CD14-positive monocyte (primary cell): ENCODE data around the gene SPCS2. TPM values are rescaled to one million over a fixed set of nuclear protein-coding genes. Genes with fewer than 3 reads are reported as not detected.
"Not testable (repeated sequence)": the region's sequence is repeated elsewhere in the genome, so short reads cannot be mapped to it uniquely, and the experiment has no call there.

Experiments
- DNase-seq, 3 donors: peaks; one replicate each; pipeline ENCODE4 v3.0.0-alpha.2; 2011 to 2022
- H2AFZ ChIP-seq: 2 replicates; pipeline ENCODE4 v1.6.0; 2012; ENCODE audit warnings: mild to moderate bottlenecking, low read depth, low read length, inconsistent platforms; ENCODE audit not compliant: insufficient read depth, poor library complexity, severe bottlenecking
- H3K27ac ChIP-seq, 2 donors: 1 replicate in 1 of 2; 2 replicates in 1 of 2; pipeline ENCODE4 v1.5.1; 2012 to 2013; ENCODE audit warnings: low read length in 2 of 2, control low read depth in 1 of 2, inconsistent platforms in 1 of 2, low read depth in 1 of 2, mild to moderate bottlenecking in 1 of 2
- H3K27me3 ChIP-seq, 2 donors: one replicate each; pipeline versions ENCODE4 v1.6.0 to v1.6.1; 2011 to 2013; ENCODE audit warnings: low read length in 2 of 2; ENCODE audit not compliant: control insufficient read depth in 2 of 2, insufficient read depth in 2 of 2
- H3K36me3 ChIP-seq, 2 donors: replicated peaks in 1 of 2; 1 replicate in 1 of 2; 2 replicates in 1 of 2; pipeline versions ENCODE4 v1.5.1 to v1.6.1; 2012 to 2013; ENCODE audit warnings: low read length in 2 of 2, control low read depth in 1 of 2, inconsistent platforms in 1 of 2, mild to moderate bottlenecking in 1 of 2; ENCODE audit not compliant: insufficient read depth in 2 of 2, control insufficient read depth in 1 of 2
- H3K4me1 ChIP-seq, 2 donors: 1 replicate in 1 of 2; 2 replicates in 1 of 2; pipeline versions ENCODE4 v1.5.1 to v1.6.1; 2012 to 2013; ENCODE audit warnings: low read length in 2 of 2, control low read depth in 1 of 2, inconsistent platforms in 1 of 2, mild to moderate bottlenecking in 1 of 2, moderate library complexity in 1 of 2; ENCODE audit not compliant: insufficient read depth in 2 of 2, control insufficient read depth in 1 of 2
- H3K4me2 ChIP-seq: replicated peaks from 2 replicates; pipeline ENCODE3; 2012; ENCODE audit warnings: low read length, moderate library complexity, mild to moderate bottlenecking; ENCODE audit not compliant: poor library complexity, severe bottlenecking; ENCODE audit errors: extremely low read depth
- H3K4me3 ChIP-seq, 3 experiments: fragments of 200-600 bp in 1 of 3; sonication (generic) in 1 of 3; replicated peaks in 1 of 3; 1 replicate in 2 of 3; 2 replicates in 1 of 3; pipeline ENCODE4 v1.5.1; 2011 to 2013; ENCODE audit warnings: low read length in 3 of 3, mild to moderate bottlenecking in 3 of 3, control low read depth in 2 of 3, low read depth in 2 of 3, inconsistent platforms in 1 of 3, moderate library complexity in 1 of 3
- H3K79me2 ChIP-seq: 2 replicates; pipeline ENCODE4 v1.6.0; 2012; ENCODE audit warnings: mild to moderate bottlenecking, control low read depth, inconsistent platforms, low read length, moderate library complexity; ENCODE audit not compliant: insufficient read depth
- H3K9ac ChIP-seq: 2 replicates; pipeline ENCODE4 v1.6.0; 2017; ENCODE audit warnings: low read length, mild to moderate bottlenecking; ENCODE audit not compliant: insufficient read depth, poor library complexity, severe bottlenecking
- H3K9me3 ChIP-seq, 2 donors: replicated peaks in 1 of 2; 1 replicate in 1 of 2; 2 replicates in 1 of 2; pipeline versions ENCODE4 v1.5.1 to v1.6.1; 2012 to 2013; ENCODE audit warnings: low read length in 2 of 2, control low read depth in 1 of 2; ENCODE audit not compliant: control insufficient read depth in 1 of 2, insufficient read depth in 1 of 2
- H4K20me1 ChIP-seq: 2 replicates; pipeline ENCODE4 v1.6.0; 2012; ENCODE audit warnings: mild to moderate bottlenecking, low read length, control low read depth, moderate library complexity; ENCODE audit not compliant: insufficient read depth
- H3K27ac Mint-ChIP-seq, 7 donors: one replicate each; pipeline ENCODE4 v1.8.0; 2020; ENCODE audit warnings: mild to moderate bottlenecking in 7 of 7, mixed read lengths in 7 of 7, moderate library complexity in 6 of 7, inconsistent platforms in 2 of 7
- H3K27me3 Mint-ChIP-seq, 3 donors: one replicate each; pipeline ENCODE4 v1.8.0; 2021 to 2022; ENCODE audit warnings: low read depth in 3 of 3, mild to moderate bottlenecking in 3 of 3, mixed read lengths in 3 of 3, moderate library complexity in 3 of 3, inconsistent platforms in 1 of 3
- H3K36me3 Mint-ChIP-seq, 2 donors: one replicate each; pipeline ENCODE4 v1.8.0; 2020; ENCODE audit warnings: mixed read lengths in 2 of 2, inconsistent platforms in 1 of 2, mild to moderate bottlenecking in 1 of 2
- H3K4me1 Mint-ChIP-seq: one replicate; pipeline ENCODE4 v1.8.0; 2020; ENCODE audit warnings: mild to moderate bottlenecking, mixed read lengths
- H3K4me3 Mint-ChIP-seq, 2 donors: one replicate each; pipeline ENCODE4 v1.8.0; 2020; ENCODE audit warnings: mild to moderate bottlenecking in 2 of 2, mixed read lengths in 2 of 2, moderate library complexity in 1 of 2
- H3K9me3 Mint-ChIP-seq, 7 donors: one replicate each; pipeline ENCODE4 v1.8.0; 2020 to 2022; ENCODE audit warnings: mixed read lengths in 7 of 7, mild to moderate bottlenecking in 6 of 7, moderate library complexity in 6 of 7, inconsistent platforms in 2 of 7
- CTCF ChIP-seq: fragments of 200-600 bp; IDR thresholded peaks from one replicate; pipeline ENCODE4 v1.8.0; 2022; ENCODE audit warnings: antibody characterized with exemption, mild to moderate bottlenecking
- WGBS: methylation state at CpG from one replicate; pipeline ENCODE4 v1.1.5; 2013; ENCODE audit warnings: missing lambda C conversion rate; ENCODE audit not compliant: insufficient coverage; 5-methylcytosine and 5-hydroxymethylcytosine counted together
- intact Hi-C, 2 donors: fragments of 100-400 bp; cut with micrococcal nuclease; formaldehyde crosslinking; loops; one replicate each; pipeline versions ENCODE4 v1.15.0 to v1.15.1; 2023
- polyA plus RNA-seq, 3 donors: library from polyadenylated mRNA; depleted of rRNA in 1 of 3; unstranded in 2 of 3; stranded (reverse) in 1 of 3; fragments of 300-500 nt in 2 of 3; fragments of >200 nt in 1 of 3; fragmentation: Illumina TruSeq in 2 of 3; gene quantifications; 1 replicate in 2 of 3; 2 replicates in 1 of 3; pipeline ENCODE4 v1.2.3, GENCODE V29; 2012 to 2021

The SPCS2 gene
- polyA plus RNA-seq, 3 donors: 12.4 to 185 (median 150) TPM

GRCh38 chr11:75020328-75020727 lies 71.3 kb downstream of the SPCS2 start:
- intact Hi-C loops: loop anchor here (5.0 to 10.0 kb wide), 2 partner anchors 114 to 227 kb away; no protein-coding TSS in a partner anchor
- H3K4me1 Mint-ChIP-seq, H3K27ac ChIP-seq, DNase-seq, H2AFZ ChIP-seq, H3K27me3 ChIP-seq, H3K4me1 ChIP-seq, H3K27me3 Mint-ChIP-seq, H3K4me2 ChIP-seq, H3K9ac ChIP-seq, H4K20me1 ChIP-seq, H3K9me3 ChIP-seq, H3K4me3 Mint-ChIP-seq, H3K4me3 ChIP-seq, H3K79me2 ChIP-seq, H3K9me3 Mint-ChIP-seq: not testable (repeated sequence)
- 88% methylated on average over 4 of the region's 5 CpGs for WGBS
- peak overlapping the region in 2 of 7 donors; percentile 48 to 61 for H3K27ac Mint-ChIP-seq
- peaks cover 0 to 16% of the 10 kb centered on the region in 2 donors for H3K36me3 ChIP-seq
- H3K36me3 Mint-ChIP-seq: peaks cover 20 to 25% of the 10 kb centered on the region in 2 donors

- H3K4me1 Mint-ChIP-seq: no peaks in the 10 kb centered on the region
Measured at GRCh38 chr11:75022296-75022695, 73.2 kb downstream of the SPCS2 start.

More at GRCh38 chr11:75022296-75022695, 73.2 kb downstream of the SPCS2 start:
- Histone ChIP-seq H3K4me3 (no peak overlapping the region), H3K79me2 (no peaks in the 10 kb centered on the region), H3K36me3 (no peaks in the 10 kb centered on the region), H3K9me3 (no peaks in the 10 kb centered on the region), H4K20me1 (no peaks in the 10 kb centered on the region), H3K4me2 (no peak overlapping the region), H3K27me3 (no peaks in the 10 kb centered on the region), H3K9ac (no peak overlapping the region), H3K4me1 (no peaks in the 10 kb centered on the region), H2AFZ (no peak overlapping the region), H3K27ac (no peak overlapping the region)
- H3K27me3 Mint-ChIP-seq: peaks cover 0 to 2% (median 0%) of the 10 kb centered on the region in 3 donors
- no peak for DNase-seq
- TF ChIP-seq CTCF: no peak
- WGBS: 100% methylated on average over 1 of the region's 3 CpGs
- intact Hi-C loops: loop anchor here (5.0 to 10.0 kb wide), 2 partner anchors 113 to 225 kb away; no protein-coding TSS in a partner anchor
- no peak overlapping the region for H3K4me3 Mint-ChIP-seq
- H3K9me3 Mint-ChIP-seq: peaks cover 0 to 4% (median 1%) of the 10 kb centered on the region in 7 donors
- no peak overlapping the region for H3K27ac Mint-ChIP-seq
- H3K36me3 Mint-ChIP-seq: peaks cover 9 to 15% of the 10 kb centered on the region in 2 donors
